Caco-2 (cell line): Measurements from ENCODE around the gene GAS6. TPM values are rescaled to one million over a fixed set of nuclear protein-coding genes. Genes with fewer than 3 reads are reported as not detected.

Experiments used
- BruUV-seq: library from RNA; stranded (reverse); fragments of 400-500 nt; replicated peaks from 2 replicates; lab custom pipeline; 2021; lab: Mats Ljungman, UMichigan
- CTCF ChIA-PET: fragments of 300-600 bp; sonication (Branson Sonifier 250); formaldehyde crosslinking; loops from one replicate; lab custom pipeline; 2022; ENCODE audit warnings: antibody characterized with exemption; lab: Charles Lee
- POLR2A ChIA-PET: fragments of 300-600 bp; sonication (Branson Sonifier 250); formaldehyde crosslinking; loops from one replicate; lab custom pipeline; 2022; ENCODE audit warnings: antibody characterized with exemption; lab: Charles Lee
- DNase-seq, 2 experiments: peaks; one replicate each; pipeline versions ENCODE4 v3.0.0 to v3.0.0-alpha.2; 2020 to 2022
- H3K27me3 ChIP-seq: replicated peaks from 2 replicates; pipeline ENCODE4 v1.6.0; 2011; ENCODE audit warnings: low read length; ENCODE audit not compliant: control insufficient read depth, insufficient read depth
- H3K36me3 ChIP-seq: 2 replicates; pipeline ENCODE4 v1.5.1; 2011; ENCODE audit warnings: low read length; ENCODE audit not compliant: control insufficient read depth, insufficient read depth
- H3K4me1 ChIP-seq: fragments of 250-450 bp; sonication (Bioruptor Pico); 2 replicates; pipeline ENCODE4 v1.5.1; 2020; ENCODE audit warnings: mild to moderate bottlenecking
- H3K4me3 ChIP-seq: 2 replicates; pipeline ENCODE4 v1.5.1; 2011; ENCODE audit warnings: low read depth, mild to moderate bottlenecking, control low read depth, low read length
- H3K9me3 ChIP-seq: fragments of 250-450 bp; sonication (Bioruptor Pico); 2 replicates; pipeline ENCODE4 v1.5.1; 2020; ENCODE audit warnings: mild to moderate bottlenecking, moderate library complexity
- H3K27ac Mint-ChIP-seq: one replicate; pipeline ENCODE4 v1.8.0; 2022; ENCODE audit warnings: mixed read lengths; ENCODE audit not compliant: unreplicated experiment
- H3K27me3 Mint-ChIP-seq: one replicate; pipeline ENCODE4 v1.8.0; 2022; ENCODE audit warnings: mixed read lengths; ENCODE audit not compliant: insufficient read depth, unreplicated experiment
- H3K36me3 Mint-ChIP-seq: one replicate; pipeline ENCODE4 v1.8.0; 2022; ENCODE audit warnings: mild to moderate bottlenecking, mixed read lengths; ENCODE audit not compliant: insufficient read depth, unreplicated experiment
- H3K4me1 Mint-ChIP-seq: one replicate; pipeline ENCODE4 v1.8.0; 2022; ENCODE audit warnings: low read depth, mixed read lengths; ENCODE audit not compliant: unreplicated experiment
- H3K4me3 Mint-ChIP-seq: one replicate; pipeline ENCODE4 v1.8.0; 2022; ENCODE audit warnings: mild to moderate bottlenecking, moderate library complexity, mixed read lengths; ENCODE audit not compliant: unreplicated experiment
- H3K9me3 Mint-ChIP-seq: one replicate; pipeline ENCODE4 v1.8.0; 2022; ENCODE audit warnings: mixed read lengths; ENCODE audit not compliant: unreplicated experiment
- CTCF ChIP-seq, 2 experiments: fragments of 200-600 bp in 1 of 2; IDR thresholded peaks; 1 replicate in 1 of 2; 2 replicates in 1 of 2; pipeline versions ENCODE4 v1.5.1 to v1.8.0; 2011 to 2022; ENCODE audit warnings: antibody characterized with exemption in 1 of 2, control low read depth in 1 of 2, inconsistent platforms in 1 of 2, low read depth in 1 of 2, low read length in 1 of 2, mild to moderate bottlenecking in 1 of 2, moderate library complexity in 1 of 2; ENCODE audit not compliant: insufficient read depth in 1 of 2, severe bottlenecking in 1 of 2, unreplicated experiment in 1 of 2
- intact Hi-C: fragments of 100-400 bp; cut with micrococcal nuclease; formaldehyde crosslinking; loops from one replicate; pipeline ENCODE4 v1.10.0; 2022; ENCODE audit not compliant: unreplicated experiment
- total RNA-seq: library from RNA; stranded (reverse); gene quantifications from 2 replicates; pipeline ENCODE4 v1.2.3, GENCODE V29; 2022

GAS6 gene
- total RNA-seq, 1 experiment from 2014 or later: 34.8 TPM

- no peaks in the 10 kb centered on the region for H3K36me3 ChIP-seq
- no peak for TF ChIP-seq CTCF (IDR thresholded peaks at IDR 0.05; ENCODE audit: insufficient read depth in 1 of 2, low read depth in 1 of 2, low read length in 1 of 2, severe bottlenecking in 1 of 2, unreplicated experiment in 1 of 2)
- H3K4me1 Mint-ChIP-seq: no peaks in the 10 kb centered on the region
- POLR2A ChIA-PET: no interaction called here
- no peak overlapping the region for H3K27ac Mint-ChIP-seq
- no peaks in the 10 kb centered on the region for H3K4me1 ChIP-seq
- no TSS peak for BruUV-seq
- no peaks in the 10 kb centered on the region for H3K27me3 ChIP-seq
- no peaks in the 10 kb centered on the region for H3K9me3 ChIP-seq
- no peak overlapping the region for H3K4me3 Mint-ChIP-seq
- no peaks in the 10 kb centered on the region for H3K36me3 Mint-ChIP-seq
- intact Hi-C loops: no loop called here
- H3K9me3 Mint-ChIP-seq: peaks cover 11% of the 10 kb centered on the region
- H3K4me3 ChIP-seq: no peak overlapping the region
- CTCF ChIA-PET: no interaction called here
- DNase-seq: no peak
- H3K27me3 Mint-ChIP-seq: peaks cover 22% of the 10 kb centered on the region
Observed at GRCh38 chr13:113783200-113783881, 80.5 kb downstream of the GAS6 start.

- no peaks in the 10 kb centered on the region for H3K4me1 ChIP-seq
- H3K36me3 Mint-ChIP-seq: no peaks in the 10 kb centered on the region
- no peak overlapping the region for H3K4me3 ChIP-seq
- no peak overlapping the region for H3K4me3 Mint-ChIP-seq
- no peak overlapping the region for H3K27ac Mint-ChIP-seq
- no peaks in the 10 kb centered on the region for H3K4me1 Mint-ChIP-seq
- H3K27me3 ChIP-seq: no peaks in the 10 kb centered on the region
- no peaks in the 10 kb centered on the region for H3K9me3 ChIP-seq
- H3K27me3 Mint-ChIP-seq: peaks cover 22% of the 10 kb centered on the region
- ChIA-PET CTCF (no interaction called here), POLR2A (no interaction called here)
- no peak for DNase-seq
- H3K9me3 Mint-ChIP-seq: peaks cover 11% of the 10 kb centered on the region
- intact Hi-C loops: no loop called here
- no peak for TF ChIP-seq CTCF (IDR thresholded peaks at IDR 0.05; ENCODE audit: insufficient read depth in 1 of 2, low read depth in 1 of 2, low read length in 1 of 2, severe bottlenecking in 1 of 2, unreplicated experiment in 1 of 2)
- H3K36me3 ChIP-seq: no peaks in the 10 kb centered on the region
- no TSS peak for BruUV-seq
Observed at GRCh38 chr13:113782472-113782871, 81.4 kb downstream of the GAS6 start.

GRCh38 chr13:113781571-113781970, 82.3 kb downstream of the GAS6 start:
- no TSS peak for BruUV-seq
- Mint-ChIP-seq H3K36me3 (no peaks in the 10 kb centered on the region), H3K4me1 (no peaks in the 10 kb centered on the region), H3K27me3 (peaks cover 22% of the 10 kb centered on the region), H3K4me3 (no peak overlapping the region), H3K9me3 (peaks cover 11% of the 10 kb centered on the region), H3K27ac (no peak overlapping the region)
- Histone ChIP-seq H3K4me1 (no peaks in the 10 kb centered on the region), H3K36me3 (no peaks in the 10 kb centered on the region), H3K9me3 (no peaks in the 10 kb centered on the region), H3K4me3 (no peak overlapping the region), H3K27me3 (no peaks in the 10 kb centered on the region)
- CTCF ChIA-PET: no interaction called here
- intact Hi-C loops: no loop called here
- TF ChIP-seq CTCF (IDR thresholded peaks at IDR 0.05; ENCODE audit: insufficient read depth in 1 of 2, low read depth in 1 of 2, low read length in 1 of 2, severe bottlenecking in 1 of 2, unreplicated experiment in 1 of 2): no peak
- DNase-seq: no peak
- POLR2A ChIA-PET: no interaction called here
